A549 (cell line): ENCODE results near the gene OR4D1. TPM values are rescaled to one million over a fixed set of nuclear protein-coding genes. Genes with fewer than 3 reads are reported as not detected.

Source experiments
- ATAC-seq, 2 experiments: fragments of 200-7000 bp in 1 of 2; fragments of >200 bp in 1 of 2; cut with Nextera tagmentation in 1 of 2; cut with Tn5 transposase in 1 of 2; 3 replicates each; pipeline versions ENCODE4 v1.8.0 to v1.9.1; 2018 to 2020; ENCODE audit warnings: mild to moderate bottlenecking in 1 of 2, moderate library complexity in 1 of 2
- CTCF ChIA-PET: fragments of 300-600 bp; sonication (Branson Sonifier 250); formaldehyde crosslinking; extraction: SDS; loops from one replicate; lab custom pipeline; 2021; ENCODE audit warnings: antibody characterized with exemption, inconsistent platforms; lab: Yijun Ruan, JAX
- POLR2A ChIA-PET: fragments of 350-600 bp; formaldehyde crosslinking; extraction: SDS; loops from one replicate; lab custom pipeline; 2021; ENCODE audit warnings: antibody characterized with exemption, inconsistent platforms; lab: Yijun Ruan, JAX
- DNase-seq, 2 experiments: peaks; one replicate each; pipeline versions ENCODE4 v3.0.0 to v3.0.0-alpha.2; 2011 to 2016; ENCODE audit warnings: low read depth in 1 of 2, low spot score in 1 of 2
- FAIRE-seq: peaks from 2 replicates; lab custom pipeline; 2011; peaks lifted over from hg19 to GRCh38; lab: Jason Lieb, UNC
- H3K27ac ChIP-seq, 2 experiments: fragments of >200 bp; sonication (Bioruptor Twin); formaldehyde crosslinking; 3 replicates each; pipeline ENCODE4 v1.5.1; 2016 to 2017
- H3K4me1 ChIP-seq: fragments of >200 bp; sonication (Bioruptor Twin); formaldehyde crosslinking; 3 replicates; pipeline ENCODE4 v1.6.1; 2016
- H3K4me2 ChIP-seq: fragments of >200 bp; sonication (Bioruptor Twin); formaldehyde crosslinking; 3 replicates; pipeline ENCODE4 v1.6.1; 2016
- H3K4me3 ChIP-seq: fragments of >200 bp; sonication (Bioruptor Twin); formaldehyde crosslinking; 3 replicates; pipeline ENCODE4 v1.5.1; 2016
- H3K9me3 ChIP-seq: fragments of >200 bp; sonication (Bioruptor Twin); formaldehyde crosslinking; 3 replicates; pipeline ENCODE4 v1.6.1; 2016
- BHLHE40 ChIP-seq: IDR thresholded peaks from 2 replicates; pipeline ENCODE4 v1.6.1; 2012; ENCODE audit warnings: low read depth, low read length, inconsistent platforms
- CBX2 ChIP-seq: fragments of 200-600 bp; sonication (generic); IDR thresholded peaks from 2 replicates; pipeline ENCODE4 v1.6.1; 2016; ENCODE audit warnings: low read depth, mild to moderate bottlenecking, borderline replicate concordance
- EHF ChIP-seq: fragments of 250-450 bp; sonication (Bioruptor Pico); IDR thresholded peaks from 2 replicates; pipeline ENCODE4 v1.5.0; 2020; ENCODE audit warnings: mild to moderate bottlenecking
- EHMT2 ChIP-seq: fragments of 200-600 bp; sonication (generic); IDR thresholded peaks from 2 replicates; pipeline ENCODE4 v1.6.1; 2016; ENCODE audit warnings: antibody characterized with exemption, low read depth, mild to moderate bottlenecking, moderate library complexity
- FOSL2 ChIP-seq, 2 experiments: fragments of 450-650 bp in 1 of 2; fragments of >200 bp in 1 of 2; sonication (Bioruptor Twin) in 1 of 2; formaldehyde crosslinking; IDR thresholded peaks; 2 replicates each; pipeline versions ENCODE4 v1.5.0 to v1.6.1; 2016 to 2020; ENCODE audit warnings: mild to moderate bottlenecking in 1 of 2, moderate library complexity in 1 of 2
- HEYL ChIP-seq: fragments of 250-450 bp; sonication (Bioruptor Pico); IDR thresholded peaks from 2 replicates; pipeline ENCODE4 v1.8.0; 2021; ENCODE audit warnings: mild to moderate bottlenecking, moderate library complexity
- HOXB13 ChIP-seq: fragments of 250-450 bp; sonication (Bioruptor Pico); IDR thresholded peaks from 2 replicates; pipeline ENCODE4 v1.5.0; 2020; ENCODE audit warnings: low read depth, mild to moderate bottlenecking, moderate library complexity
- HOXB5 ChIP-seq: fragments of 250-450 bp; sonication (Bioruptor Pico); IDR thresholded peaks from 2 replicates; pipeline ENCODE4 v1.5.0; 2020; ENCODE audit warnings: mild to moderate bottlenecking, moderate library complexity
- JUN ChIP-seq, 2 experiments: fragments of >200 bp; sonication (Bioruptor Twin); formaldehyde crosslinking; IDR thresholded peaks; 2 replicates in 1 of 2; 3 replicates in 1 of 2; pipeline ENCODE4 v1.6.1; 2016 to 2017
- JUNB ChIP-seq: fragments of >200 bp; sonication (Bioruptor Twin); formaldehyde crosslinking; IDR thresholded peaks from 2 replicates; pipeline ENCODE4 v1.6.1; 2016
- KDM5A ChIP-seq: fragments of 200-600 bp; sonication (generic); IDR thresholded peaks from 2 replicates; pipeline ENCODE4 v1.6.1; 2016; ENCODE audit warnings: antibody characterized with exemption, mild to moderate bottlenecking
- MAFK ChIP-seq: fragments of 450-650 bp; IDR thresholded peaks from 2 replicates; pipeline ENCODE4 v1.6.1; 2014; ENCODE audit not compliant: partially characterized antibody
- NR3C1 ChIP-seq: fragments of >200 bp; sonication (Bioruptor Twin); formaldehyde crosslinking; IDR thresholded peaks from 3 replicates; pipeline ENCODE4 v1.6.1; 2017
- REST ChIP-seq: fragments of 200-600 bp; sonication (generic); IDR thresholded peaks from 2 replicates; pipeline ENCODE4 v1.6.1; 2016; ENCODE audit warnings: antibody characterized with exemption, mild to moderate bottlenecking, moderate library complexity
- WGBS: methylation state at CpG from one replicate; pipeline ENCODE4 v1.1.6; 2017; ENCODE audit errors: missing lambda C conversion rate; 5-methylcytosine and 5-hydroxymethylcytosine counted together
- polyA plus RNA-seq, 4 experiments: library from polyadenylated mRNA; depleted of rRNA in 3 of 4; stranded (reverse); fragments of >200 nt; fragmentation: RNase III in 1 of 4; extraction: RNeasy Plus Mini Kit Qiagen cat#74134 plus additional on column Dnase treatment in 1 of 4; gene quantifications; 2 replicates in 3 of 4; 3 replicates in 1 of 4; pipeline ENCODE4 v1.2.3, GENCODE V29; 2011 to 2017
- TF ChIP-seq, protein P1 (sequence below): IDR thresholded peaks from 2 replicates; pipeline ENCODE4 v1.6.1; 2012

Gene OR4D1
- polyA plus RNA-seq, 2 of the 4 experiments (the other 2 are of a cell fraction): 0.03 TPM

- TF ChIP-seq FOSL2 (IDR thresholded peaks at IDR 0.05) (no peak), FOSL2 (CRISPR knock-in tag; IDR thresholded peaks at IDR 0.05) (no peak)
- TF ChIP-seq, all 56 proteins: peak for 0
Observed at GRCh38 chr17:58113947-58114346, 34.2 kb upstream of the OR4D1 start (continued).

GRCh38 chr17:58117382-58117781 lies 30.8 kb upstream of the OR4D1 start:
- no peak for ATAC-seq
- CTCF ChIA-PET: interaction anchor here (0.7 to 1.9 kb wide), 3 partner anchors 38 to 259 kb away, joined by 3 to 5 read pairs (median 4); no protein-coding TSS in a partner anchor

DNA sequence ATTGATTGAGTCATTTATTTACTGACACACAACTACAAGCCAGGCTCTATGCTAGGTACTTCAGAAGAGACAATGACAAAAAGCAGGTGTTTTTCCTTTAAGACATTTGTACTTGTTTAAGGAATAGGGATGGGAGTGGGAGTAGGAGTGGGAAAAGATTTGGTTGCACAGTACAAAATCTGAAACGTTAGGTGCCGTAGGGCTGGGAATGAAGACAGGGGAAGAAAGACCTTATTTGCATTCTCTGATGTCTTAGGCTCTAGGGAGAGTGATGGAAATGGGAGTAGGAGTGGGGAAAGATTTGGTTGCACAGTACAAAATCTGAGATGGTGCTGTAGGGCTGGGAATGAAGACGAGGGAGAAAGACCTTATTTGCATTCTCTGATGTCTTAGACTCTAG lies 28.7 kb upstream of the OR4D1 start:
- no peak for ATAC-seq
- H3K4me1 ChIP-seq: no peaks in the 10 kb centered on the region
- POLR2A ChIA-PET: no interaction called here
- H3K4me2 ChIP-seq: no peak overlapping the region
- DNase-seq: no peak
- WGBS: 29% methylated on average over 3 of the region's 3 CpGs
- no peak for FAIRE-seq
- no peak overlapping the region for H3K27ac ChIP-seq
- TF ChIP-seq EHF (CRISPR knock-in tag) (no peak), KDM5A (no peak), NR3C1 (no peak), MAFK (no peak), CBX2 (no peak), HOXB5 (CRISPR knock-in tag) (no peak), BHLHE40 (no peak)
- TF ChIP-seq, protein P1, sequence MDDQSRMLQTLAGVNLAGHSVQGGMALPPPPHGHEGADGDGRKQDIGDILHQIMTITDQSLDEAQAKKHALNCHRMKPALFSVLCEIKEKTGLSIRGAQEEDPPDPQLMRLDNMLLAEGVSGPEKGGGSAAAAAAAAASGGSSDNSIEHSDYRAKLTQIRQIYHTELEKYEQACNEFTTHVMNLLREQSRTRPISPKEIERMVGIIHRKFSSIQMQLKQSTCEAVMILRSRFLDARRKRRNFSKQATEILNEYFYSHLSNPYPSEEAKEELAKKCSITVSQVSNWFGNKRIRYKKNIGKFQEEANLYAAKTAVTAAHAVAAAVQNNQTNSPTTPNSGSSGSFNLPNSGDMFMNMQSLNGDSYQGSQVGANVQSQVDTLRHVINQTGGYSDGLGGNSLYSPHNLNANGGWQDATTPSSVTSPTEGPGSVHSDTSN: no peak
- TF ChIP-seq, all 56 proteins: peak for 0
- CTCF ChIA-PET: interaction anchor here (3.8 kb wide), 1 partner anchor 52 kb away, joined by 30 read pairs; no protein-coding TSS in a partner anchor
- H3K9me3 ChIP-seq: no peaks in the 10 kb centered on the region
- H3K4me3 ChIP-seq: no peak overlapping the region

More at GRCh38 chr17:58117382-58117781, 30.8 kb upstream of the OR4D1 start:
- FAIRE-seq (no peak), DNase-seq (no peak)
- Histone ChIP-seq H3K9me3 (no peaks in the 10 kb centered on the region), H3K27ac (no peak overlapping the region), H3K4me3 (no peak overlapping the region), H3K4me2 (no peak overlapping the region), H3K4me1 (no peaks in the 10 kb centered on the region)
- 32% methylated on average over 5 of the region's 5 CpGs for WGBS
- TF ChIP-seq JUN (IDR thresholded peaks at IDR 0.05): no peak
- POLR2A ChIA-PET: no interaction called here

DNA sequence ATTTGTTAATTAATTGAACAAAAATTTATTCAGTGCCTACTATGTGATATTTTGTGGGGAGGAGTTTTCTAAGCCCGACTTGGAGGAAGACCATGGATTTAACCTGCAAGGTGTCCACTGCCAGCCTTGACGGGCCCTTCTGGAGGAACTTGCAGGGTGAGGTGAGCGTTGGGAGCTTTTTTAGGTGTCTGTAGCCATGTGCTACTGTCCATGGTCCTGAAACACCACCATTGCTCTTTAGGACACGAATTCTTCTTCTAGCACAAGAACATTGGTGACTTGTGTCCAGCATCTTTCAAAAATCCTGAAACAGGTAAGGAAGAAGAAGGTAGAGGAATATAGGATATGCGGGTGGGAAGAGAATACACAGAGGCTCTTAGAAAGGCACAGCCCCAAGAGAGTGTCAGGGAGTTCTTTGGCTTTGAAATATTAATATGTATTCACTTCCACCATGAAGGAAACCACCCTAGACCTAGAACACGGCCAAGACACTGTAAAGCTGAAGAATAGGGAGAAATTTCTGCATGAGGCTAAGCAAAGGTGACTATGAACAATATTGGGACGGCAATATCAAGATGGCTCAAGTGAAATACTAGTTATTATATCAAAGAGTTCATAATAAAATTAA lies 27.9 kb upstream of the OR4D1 start:
- ChIA-PET CTCF (interaction anchor here (3.8 kb wide), 1 partner anchor 52 kb away, joined by 30 read pairs; no protein-coding TSS in a partner anchor), POLR2A (no interaction called here)
- DNase-seq (peak in 1 of 2 experiments; percentile 65), FAIRE-seq (peak; percentile 43), ATAC-seq (peak; percentile 44 to 48; a peak in 3 of 6 replicates)
- Histone ChIP-seq H3K27ac (no peak overlapping the region), H3K9me3 (no peaks in the 10 kb centered on the region), H3K4me3 (no peak overlapping the region), H3K4me2 (no peak overlapping the region), H3K4me1 (no peaks in the 10 kb centered on the region)
- WGBS: 8% methylated on average over 7 of the region's 7 CpGs
- TF ChIP-seq HOXB13 (0 out of 2 replicates have a peak, but pooled peaks have one; percentile 53), HEYL (CRISPR knock-in tag) (no peak), JUNB (no peak), REST (peak; percentile 99), EHMT2 (peak; percentile 100)
